WTC11 (cell line): Measurements from ENCODE around the gene TBX10.

Experiments
- CREM ChIP-seq: sonication (generic); formaldehyde crosslinking; IDR thresholded peaks from 2 replicates; pipeline ENCODE4 v1.8.1; 2022; ENCODE audit warnings: mild to moderate bottlenecking, missing genetic modification reagents, moderate library complexity
- NR1H2 ChIP-seq: sonication (generic); formaldehyde crosslinking; IDR thresholded peaks from 2 replicates; pipeline ENCODE4 v1.9.0; 2021; ENCODE audit warnings: mild to moderate bottlenecking, moderate library complexity, missing genetic modification reagents
- TF ChIP-seq, protein P1 (sequence below): sonication (generic); formaldehyde crosslinking; IDR thresholded peaks from 2 replicates; pipeline ENCODE4 v1.8.1; 2023; ENCODE audit warnings: mild to moderate bottlenecking, missing genetic modification reagents, moderate library complexity

DNA sequence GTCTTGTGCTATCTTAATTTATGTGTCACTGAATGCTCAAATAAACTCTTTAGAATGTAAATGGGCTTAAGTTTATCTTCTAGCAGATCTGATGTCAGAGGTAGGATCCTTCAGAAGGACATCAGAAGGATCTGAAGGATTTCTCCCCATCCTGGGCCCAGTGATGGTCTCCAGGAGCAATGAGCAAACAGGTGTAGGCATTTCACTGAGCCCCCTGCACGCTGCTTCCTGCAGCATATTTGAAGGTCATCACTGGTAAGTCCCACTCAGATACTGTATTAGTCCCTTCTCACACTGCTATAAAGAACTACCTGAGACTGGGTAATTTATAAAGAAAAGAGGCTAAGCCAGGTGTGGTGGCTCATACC, 51.4 kb downstream of the TBX10 start:
- TF ChIP-seq, protein P1, sequence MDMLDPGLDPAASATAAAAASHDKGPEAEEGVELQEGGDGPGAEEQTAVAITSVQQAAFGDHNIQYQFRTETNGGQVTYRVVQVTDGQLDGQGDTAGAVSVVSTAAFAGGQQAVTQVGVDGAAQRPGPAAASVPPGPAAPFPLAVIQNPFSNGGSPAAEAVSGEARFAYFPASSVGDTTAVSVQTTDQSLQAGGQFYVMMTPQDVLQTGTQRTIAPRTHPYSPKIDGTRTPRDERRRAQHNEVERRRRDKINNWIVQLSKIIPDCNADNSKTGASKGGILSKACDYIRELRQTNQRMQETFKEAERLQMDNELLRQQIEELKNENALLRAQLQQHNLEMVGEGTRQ (CRISPR knock-in tag) = no peak
- TF ChIP-seq NR1H2 (CRISPR knock-in tag) = no peak
- TF ChIP-seq CREM (CRISPR knock-in tag) = no peak
